Retinal pigment epithelial cell (primary cell): ENCODE data around the gene TNS3.
"Not testable (repeated sequence)": the region's sequence is repeated elsewhere in the genome, so short reads cannot be mapped to it uniquely, and the experiment has no call there.

Source experiments
- DNase-seq: peaks from one replicate; pipeline ENCODE4 v3.0.0-alpha.2; 2010; ENCODE audit warnings: low read depth
- H3K4me3 ChIP-seq: 2 replicates; pipeline ENCODE4 v1.5.1; 2011; ENCODE audit warnings: mild to moderate bottlenecking, low read length, control low read depth, moderate library complexity
- TF ChIP-seq, protein P1 (sequence below): conservative IDR thresholded peaks from 2 replicates; pipeline ENCODE4 v1.5.1; 2011; ENCODE audit warnings: low read depth, low read length, control low read depth, inconsistent platforms

Gene TNS3

DNA sequence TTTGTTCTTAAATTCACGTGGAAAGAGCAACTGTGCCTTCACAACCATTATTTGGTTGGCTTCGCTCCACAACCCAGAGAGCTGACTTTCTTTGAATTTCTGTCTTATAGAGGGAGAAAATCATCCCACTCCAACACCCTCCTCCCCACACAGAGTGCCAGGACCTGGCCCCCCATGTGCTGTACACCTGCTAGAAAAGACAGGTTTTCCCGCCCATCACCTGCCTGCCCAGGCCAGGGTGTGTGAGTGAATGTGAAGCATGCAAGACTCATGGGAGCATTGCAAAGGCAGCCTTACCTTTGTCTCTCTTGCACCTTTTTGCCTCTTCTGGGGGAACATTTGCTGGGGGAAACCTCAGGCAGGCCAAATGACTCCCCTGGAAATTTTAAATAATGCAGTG is 319.0 kb downstream of the TNS3 start:
- H3K4me3 ChIP-seq: no peak overlapping the region
- no peak for DNase-seq
- TF ChIP-seq, protein P1, sequence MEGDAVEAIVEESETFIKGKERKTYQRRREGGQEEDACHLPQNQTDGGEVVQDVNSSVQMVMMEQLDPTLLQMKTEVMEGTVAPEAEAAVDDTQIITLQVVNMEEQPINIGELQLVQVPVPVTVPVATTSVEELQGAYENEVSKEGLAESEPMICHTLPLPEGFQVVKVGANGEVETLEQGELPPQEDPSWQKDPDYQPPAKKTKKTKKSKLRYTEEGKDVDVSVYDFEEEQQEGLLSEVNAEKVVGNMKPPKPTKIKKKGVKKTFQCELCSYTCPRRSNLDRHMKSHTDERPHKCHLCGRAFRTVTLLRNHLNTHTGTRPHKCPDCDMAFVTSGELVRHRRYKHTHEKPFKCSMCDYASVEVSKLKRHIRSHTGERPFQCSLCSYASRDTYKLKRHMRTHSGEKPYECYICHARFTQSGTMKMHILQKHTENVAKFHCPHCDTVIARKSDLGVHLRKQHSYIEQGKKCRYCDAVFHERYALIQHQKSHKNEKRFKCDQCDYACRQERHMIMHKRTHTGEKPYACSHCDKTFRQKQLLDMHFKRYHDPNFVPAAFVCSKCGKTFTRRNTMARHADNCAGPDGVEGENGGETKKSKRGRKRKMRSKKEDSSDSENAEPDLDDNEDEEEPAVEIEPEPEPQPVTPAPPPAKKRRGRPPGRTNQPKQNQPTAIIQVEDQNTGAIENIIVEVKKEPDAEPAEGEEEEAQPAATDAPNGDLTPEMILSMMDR: no peak

DNA sequence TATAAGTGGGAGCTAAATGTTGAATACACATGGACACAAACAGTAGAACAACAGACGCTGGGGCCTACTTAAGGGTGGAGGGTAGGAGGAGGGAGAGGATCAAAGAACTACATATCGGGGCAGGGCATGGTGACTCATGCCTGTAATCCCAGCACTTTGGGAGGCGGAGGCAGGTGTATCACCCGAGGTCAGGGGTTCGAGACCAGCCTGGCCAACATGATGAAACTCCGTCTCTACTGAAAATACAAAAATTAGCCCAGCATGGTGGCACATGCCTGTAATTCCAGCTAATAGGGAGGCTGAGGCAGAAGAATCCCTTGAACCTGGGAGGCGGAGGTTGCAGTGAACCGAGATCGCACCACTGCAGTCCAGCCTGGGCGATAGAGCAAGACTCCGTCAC is 319.8 kb downstream of the TNS3 start:
- not testable (repeated sequence) for H3K4me3 ChIP-seq, DNase-seq

DNA sequence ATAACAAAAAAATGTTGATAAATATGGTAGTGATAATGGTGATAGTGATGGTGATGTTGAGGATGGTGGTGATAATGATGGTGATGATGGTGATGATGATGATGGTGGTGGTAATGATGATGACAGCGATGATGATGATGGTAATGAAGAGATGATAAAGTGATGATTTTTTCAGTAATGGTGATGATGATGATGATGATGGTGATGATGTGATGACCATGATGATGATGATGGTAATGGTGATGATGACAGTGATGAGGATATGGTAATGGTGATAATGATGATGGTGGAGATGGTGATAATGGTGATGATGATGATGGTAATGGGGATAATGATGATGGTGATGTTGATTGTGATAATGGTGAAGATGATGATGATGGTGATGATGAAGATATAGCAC is 321.6 kb downstream of the TNS3 start:
- H3K4me3 ChIP-seq: no peak overlapping the region
- DNase-seq: no peak
- TF ChIP-seq, protein P1: no peak

DNA sequence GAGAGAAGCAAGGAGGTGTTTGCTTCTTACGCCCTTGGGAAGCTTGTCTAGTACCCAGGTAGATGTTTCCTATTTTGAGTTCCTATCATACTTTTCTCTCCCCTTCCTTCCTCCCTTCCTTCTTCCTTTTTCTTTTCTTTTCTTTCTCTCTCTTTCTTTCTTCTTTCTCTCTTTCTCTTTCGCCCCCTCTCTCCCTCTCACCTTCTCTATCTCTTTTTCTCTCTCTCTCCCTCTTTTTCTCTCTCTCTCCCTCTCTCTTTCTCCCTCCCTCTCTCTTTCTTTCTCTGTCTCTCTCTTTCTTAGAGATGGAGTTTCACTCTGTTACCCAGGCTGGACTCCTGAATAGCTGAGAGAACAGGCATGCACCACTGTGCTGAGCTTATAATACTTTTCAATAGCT is 322.2 kb downstream of the TNS3 start:
- TF ChIP-seq, protein P1: no peak
- no peak overlapping the region for H3K4me3 ChIP-seq
- no peak for DNase-seq

DNA sequence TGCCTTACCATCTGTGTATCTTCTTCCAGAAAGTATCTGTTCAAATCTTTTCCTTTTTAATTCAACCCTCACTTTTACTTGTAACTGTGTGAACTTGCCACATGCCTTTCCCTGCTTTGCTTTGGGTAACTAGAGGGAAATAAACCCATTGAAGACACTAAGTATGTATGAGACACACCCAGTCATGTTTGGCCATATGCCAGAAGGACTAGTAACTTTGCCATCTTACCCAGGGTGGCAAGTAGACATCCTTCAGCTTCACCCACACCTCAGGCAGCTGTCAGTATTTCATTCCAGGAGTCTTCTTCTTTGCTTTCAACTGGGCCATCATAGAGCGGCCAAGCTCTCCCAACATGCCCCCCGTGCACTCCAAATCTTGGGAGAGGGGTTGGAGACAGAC is 323.1 kb downstream of the TNS3 start:
- no peak for DNase-seq
- TF ChIP-seq, protein P1: no peak
- H3K4me3 ChIP-seq: no peak overlapping the region

DNA sequence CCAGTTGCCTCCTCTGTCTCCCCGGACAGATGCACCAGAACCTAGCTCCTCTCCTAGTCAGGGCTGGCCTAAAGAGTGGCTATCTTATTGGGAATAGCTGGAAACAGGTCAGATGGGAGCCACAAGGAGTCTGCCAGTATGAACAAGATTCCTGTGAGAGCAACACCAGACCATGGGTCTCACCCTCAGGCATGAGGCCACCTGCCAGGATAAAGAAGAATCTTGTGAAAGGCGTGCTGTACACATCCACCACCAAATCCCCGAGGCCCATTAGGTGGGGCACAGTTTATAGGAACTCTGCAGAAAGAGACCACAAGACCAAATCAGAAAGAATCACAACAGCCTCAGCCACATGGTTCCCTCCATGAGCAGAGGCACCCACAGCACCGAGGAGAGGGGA is 325.9 kb downstream of the TNS3 start:
- no peak overlapping the region for H3K4me3 ChIP-seq
- TF ChIP-seq, protein P1: no peak
- DNase-seq: no peak

DNA sequence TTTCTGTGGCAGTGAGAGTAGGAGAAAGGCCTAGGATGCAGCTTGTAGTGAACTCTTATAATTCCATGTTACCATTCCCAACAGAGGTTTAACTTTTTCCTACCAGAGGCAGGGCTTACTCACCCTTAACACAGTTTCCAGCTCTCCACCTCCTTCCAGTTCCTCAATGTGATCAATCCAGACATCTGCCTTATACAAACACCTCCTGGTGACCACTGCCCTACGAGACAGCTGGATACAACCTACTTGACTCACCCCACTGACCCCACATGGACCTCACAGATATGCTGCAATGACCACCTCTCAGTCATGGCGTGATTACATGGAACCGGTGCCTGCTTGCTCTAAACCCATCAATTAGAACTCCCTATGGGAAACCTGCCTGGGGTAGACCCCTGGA is 326.5 kb downstream of the TNS3 start:
- DNase-seq: no peak
- no peak overlapping the region for H3K4me3 ChIP-seq
- TF ChIP-seq, protein P1: no peak

DNA sequence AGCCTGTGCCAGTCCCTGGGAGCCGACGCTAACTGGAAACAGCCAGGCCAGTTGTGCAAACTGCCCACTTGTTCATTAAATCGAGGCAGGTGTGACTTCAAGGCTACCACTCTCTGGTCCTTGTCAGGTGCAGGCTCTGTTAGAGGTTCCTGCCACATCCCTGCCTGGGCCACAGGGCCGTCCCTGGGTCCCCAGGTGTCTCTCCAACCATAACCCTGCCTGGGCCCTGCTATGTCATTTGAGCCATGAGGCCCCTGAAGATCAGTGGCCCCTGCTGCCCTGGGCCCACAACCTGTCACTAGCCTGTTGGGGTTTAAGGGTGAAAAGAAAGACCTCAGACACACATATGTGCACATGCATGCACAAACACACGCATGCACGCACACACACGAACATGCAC is 326.9 kb downstream of the TNS3 start:
- DNase-seq: no peak
- TF ChIP-seq, protein P1: no peak
- no peak overlapping the region for H3K4me3 ChIP-seq
